Measurements from ENCODE around the gene CDK19. TPM values are rescaled to one million over a fixed set of nuclear protein-coding genes. Genes with fewer than 3 reads are reported as not detected.
"Not testable (repeated sequence)": the region's sequence is repeated elsewhere in the genome, so short reads cannot be mapped to it uniquely, and the experiment has no call there.

Gene CDK19
- total and polyA plus RNA-seq, 2 donors (not counting 1 experiment from before 2014, with no cell fraction given): 11.2 to 11.3 TPM

DNA sequence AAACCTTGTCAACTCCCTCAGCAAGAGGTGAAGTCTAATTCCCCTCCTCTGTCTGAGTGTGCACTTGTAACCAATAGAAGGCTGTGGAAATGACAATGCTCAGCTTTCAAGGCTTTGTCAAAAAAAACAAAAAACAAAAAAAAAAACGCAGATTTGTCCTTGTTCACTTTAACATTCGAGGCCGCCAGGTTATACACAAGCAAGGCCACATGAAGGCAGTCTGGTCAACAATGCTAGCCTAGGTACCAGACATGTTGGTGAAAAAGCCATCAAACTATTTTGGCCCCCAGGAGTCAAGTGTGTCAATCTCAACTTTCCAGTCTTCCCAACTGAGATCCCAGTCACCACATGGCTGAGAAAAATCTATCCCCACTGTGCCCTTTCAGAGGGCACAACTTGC lies 92.3 kb downstream of the CDK19 start:
- H3K9me3 ChIP-seq (ENCODE audit: control insufficient read depth, insufficient read depth, low read depth, low read length): no peaks in the 10 kb centered on the region
- H3K4me3 ChIP-seq (replicated peaks in 1 of 4; ENCODE audit: control extremely low read depth in 1 of 4, insufficient read depth in 1 of 4, low read depth in 3 of 4, low read length in 4 of 4): no peak overlapping the region
- H3K27ac ChIP-seq (ENCODE audit: insufficient read depth, low read length): no peak overlapping the region
- H3K79me2 ChIP-seq (ENCODE audit: control insufficient read depth, insufficient read depth, low read length): no peaks in the 10 kb centered on the region
- no peaks in the 10 kb centered on the region for H3K4me1 ChIP-seq (ENCODE audit: control insufficient read depth, extremely low read depth, insufficient read depth, low read length)
- H3K36me3 ChIP-seq (ENCODE audit: control insufficient read depth, insufficient read depth, low read length): no peaks in the 10 kb centered on the region
- no peak overlapping the region for H3K9ac ChIP-seq (ENCODE audit: insufficient read depth, low read length)
- DNase-seq (ENCODE audit: low read depth in 2 of 2): no peak
- no peak overlapping the region for H3K4me2 ChIP-seq (ENCODE audit: extremely low read depth, insufficient read depth, low read length)
- no peaks in the 10 kb centered on the region for H4K20me1 ChIP-seq (ENCODE audit: control insufficient read depth, extremely low read depth, insufficient read depth, low read length)
- H3K27me3 ChIP-seq (ENCODE audit: control insufficient read depth, insufficient read depth, low read length): no peaks in the 10 kb centered on the region
- no peak overlapping the region for H2AFZ ChIP-seq (ENCODE audit: low read length)
- no peak for TF ChIP-seq EZH2 (IDR thresholded peaks at IDR 0.05; ENCODE audit: low read length, missing control alignments)
- TF ChIP-seq, protein P1, sequence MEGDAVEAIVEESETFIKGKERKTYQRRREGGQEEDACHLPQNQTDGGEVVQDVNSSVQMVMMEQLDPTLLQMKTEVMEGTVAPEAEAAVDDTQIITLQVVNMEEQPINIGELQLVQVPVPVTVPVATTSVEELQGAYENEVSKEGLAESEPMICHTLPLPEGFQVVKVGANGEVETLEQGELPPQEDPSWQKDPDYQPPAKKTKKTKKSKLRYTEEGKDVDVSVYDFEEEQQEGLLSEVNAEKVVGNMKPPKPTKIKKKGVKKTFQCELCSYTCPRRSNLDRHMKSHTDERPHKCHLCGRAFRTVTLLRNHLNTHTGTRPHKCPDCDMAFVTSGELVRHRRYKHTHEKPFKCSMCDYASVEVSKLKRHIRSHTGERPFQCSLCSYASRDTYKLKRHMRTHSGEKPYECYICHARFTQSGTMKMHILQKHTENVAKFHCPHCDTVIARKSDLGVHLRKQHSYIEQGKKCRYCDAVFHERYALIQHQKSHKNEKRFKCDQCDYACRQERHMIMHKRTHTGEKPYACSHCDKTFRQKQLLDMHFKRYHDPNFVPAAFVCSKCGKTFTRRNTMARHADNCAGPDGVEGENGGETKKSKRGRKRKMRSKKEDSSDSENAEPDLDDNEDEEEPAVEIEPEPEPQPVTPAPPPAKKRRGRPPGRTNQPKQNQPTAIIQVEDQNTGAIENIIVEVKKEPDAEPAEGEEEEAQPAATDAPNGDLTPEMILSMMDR (conservative IDR thresholded peaks at IDR 0.05 in 1 of 2, IDR thresholded peaks at IDR 0.05 in 1 of 2; ENCODE audit: low read depth in 1 of 2, low read length in 2 of 2): no peak

DNA sequence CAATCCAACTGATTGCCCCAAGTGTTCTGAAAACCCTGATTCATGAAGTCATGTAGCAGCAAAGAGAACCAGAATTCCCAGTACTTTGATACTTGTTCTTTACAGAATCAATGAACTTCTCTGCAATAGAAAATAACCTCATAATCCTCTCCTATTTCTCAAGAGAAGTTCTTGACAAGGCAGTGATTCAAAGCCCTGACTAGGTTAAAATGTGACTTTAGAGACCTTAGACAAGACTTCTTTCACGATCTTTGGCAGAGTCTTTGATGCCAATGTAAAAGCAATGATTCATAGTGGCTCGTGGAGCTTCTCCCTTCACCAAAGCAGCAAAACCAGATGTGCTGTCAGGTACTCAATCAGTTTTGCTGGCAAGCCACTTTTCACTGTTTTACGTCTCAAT lies 95.2 kb downstream of the CDK19 start:
- H3K79me2 ChIP-seq (ENCODE audit: control insufficient read depth, insufficient read depth, low read length): no peaks in the 10 kb centered on the region
- H3K9ac ChIP-seq (ENCODE audit: insufficient read depth, low read length): no peak overlapping the region
- H2AFZ ChIP-seq (ENCODE audit: low read length): no peak overlapping the region
- TF ChIP-seq, protein P1 (conservative IDR thresholded peaks at IDR 0.05 in 1 of 2, IDR thresholded peaks at IDR 0.05 in 1 of 2; ENCODE audit: low read depth in 1 of 2, low read length in 2 of 2): no peak
- TF ChIP-seq EZH2 (IDR thresholded peaks at IDR 0.05; ENCODE audit: low read length, missing control alignments): no peak
- no peak overlapping the region for H3K27ac ChIP-seq (ENCODE audit: insufficient read depth, low read length)
- no peaks in the 10 kb centered on the region for H3K9me3 ChIP-seq (ENCODE audit: control insufficient read depth, insufficient read depth, low read depth, low read length)
- no peak overlapping the region for H3K4me2 ChIP-seq (ENCODE audit: extremely low read depth, insufficient read depth, low read length)
- no peaks in the 10 kb centered on the region for H3K27me3 ChIP-seq (ENCODE audit: control insufficient read depth, insufficient read depth, low read length)
- no peaks in the 10 kb centered on the region for H4K20me1 ChIP-seq (ENCODE audit: control insufficient read depth, extremely low read depth, insufficient read depth, low read length)
- no peak for DNase-seq (ENCODE audit: low read depth in 2 of 2)
- H3K4me3 ChIP-seq (replicated peaks in 1 of 4; ENCODE audit: control extremely low read depth in 1 of 4, insufficient read depth in 1 of 4, low read depth in 3 of 4, low read length in 4 of 4): no peak overlapping the region
- no peaks in the 10 kb centered on the region for H3K4me1 ChIP-seq (ENCODE audit: control insufficient read depth, extremely low read depth, insufficient read depth, low read length)
- H3K36me3 ChIP-seq (ENCODE audit: control insufficient read depth, insufficient read depth, low read length): no peaks in the 10 kb centered on the region

DNA sequence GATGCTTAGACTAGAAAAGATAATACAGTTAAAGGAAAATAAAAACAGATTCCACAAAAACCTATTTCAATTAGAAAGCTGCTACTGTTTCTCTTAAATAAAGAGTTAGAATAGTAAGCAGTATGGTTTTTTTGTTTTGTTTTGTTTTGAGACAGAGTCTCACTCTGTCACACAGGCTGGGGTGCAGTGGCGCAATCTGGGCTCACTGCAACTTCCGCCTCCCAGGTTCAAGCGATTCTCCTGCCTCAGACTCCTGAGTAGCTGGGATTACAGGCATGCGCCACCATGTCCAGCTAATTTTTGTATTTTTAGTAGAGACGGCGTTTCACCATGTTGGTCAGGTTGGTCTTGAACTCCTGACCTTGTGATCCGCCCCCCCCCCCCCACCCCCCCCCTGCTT lies 95.7 kb downstream of the CDK19 start:
- not testable (repeated sequence) for H2AFZ ChIP-seq (ENCODE audit: low read length); DNase-seq (ENCODE audit: low read depth in 2 of 2); H3K27me3 ChIP-seq (ENCODE audit: control insufficient read depth, insufficient read depth, low read length); H4K20me1 ChIP-seq (ENCODE audit: control insufficient read depth, extremely low read depth, insufficient read depth, low read length); H3K4me2 ChIP-seq (ENCODE audit: extremely low read depth, insufficient read depth, low read length); H3K27ac ChIP-seq (ENCODE audit: insufficient read depth, low read length); H3K9me3 ChIP-seq (ENCODE audit: control insufficient read depth, insufficient read depth, low read depth, low read length); H3K4me3 ChIP-seq (replicated peaks in 1 of 4; ENCODE audit: control extremely low read depth in 1 of 4, insufficient read depth in 1 of 4, low read depth in 3 of 4, low read length in 4 of 4); H3K9ac ChIP-seq (ENCODE audit: insufficient read depth, low read length); H3K4me1 ChIP-seq (ENCODE audit: control insufficient read depth, extremely low read depth, insufficient read depth, low read length); H3K79me2 ChIP-seq (ENCODE audit: control insufficient read depth, insufficient read depth, low read length); H3K36me3 ChIP-seq (ENCODE audit: control insufficient read depth, insufficient read depth, low read length)
